ENCODE measurements around the gene ITPR2.

DNA sequence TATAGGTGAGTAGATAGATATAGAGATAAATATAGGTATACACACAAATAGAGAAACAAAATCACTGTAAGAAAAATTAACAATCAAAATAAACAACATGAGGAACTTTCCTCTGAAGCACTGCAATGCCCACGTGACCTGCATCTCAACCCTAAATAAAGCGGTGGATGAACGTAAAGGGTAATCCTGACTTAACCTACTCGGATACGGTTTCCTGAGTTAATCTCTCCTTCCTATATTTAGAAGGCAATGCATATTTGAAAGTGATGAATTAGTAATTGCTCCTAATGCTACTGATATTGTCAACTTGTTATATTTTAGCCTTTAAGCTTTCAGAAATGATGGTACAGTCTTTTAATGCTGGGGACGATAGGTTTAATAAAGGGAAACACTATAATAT, 221.4 kb downstream of the ITPR2 start:
- no peak for TF ChIP-seq CTCF (IDR thresholded peaks at IDR 0.05)
- no peak for TF ChIP-seq POLR2AphosphoS5 (IDR thresholded peaks at IDR 0.05; ENCODE audit: insufficient read depth in 1 of 2, low read depth in 1 of 2)
